Measurements from ENCODE around the gene ABCG4. TPM values are rescaled to one million over a fixed set of nuclear protein-coding genes. Genes with fewer than 3 reads are reported as not detected.

ABCG4 gene
- total RNA-seq, 1 experiment from 2014 or later, result 1.9 TPM

GRCh38 chr11:119178166-119178680, 29.4 kb downstream of the ABCG4 start:
- ATAC-seq (no peak), DNase-seq (ENCODE audit: low read depth, low spot score) (no peak)
- Histone ChIP-seq H3K9ac (ENCODE audit: low read length) (no peak overlapping the region), H3K9me2 (ENCODE audit: insufficient read depth) (no peaks in the 10 kb centered on the region), H3K36me3 (ENCODE audit: control insufficient read depth in 1 of 2, insufficient read depth in 2 of 2, low read length in 2 of 2) (peaks cover 0 to 5% of the 10 kb centered on the region in 2 experiments; a peak in 1 of 4 replicates), H3K4me1 (ENCODE audit: control insufficient read depth in 1 of 2, insufficient read depth in 2 of 2, low read length in 2 of 2) (peaks cover 11 to 14% of the 10 kb centered on the region in 2 experiments), H3K4me3 (replicated peaks in 1 of 2; ENCODE audit: low read depth in 1 of 2, low read length in 2 of 2) (no peak overlapping the region), H3K27ac (ENCODE audit: low read depth, low read length) (no peak overlapping the region), H3K27me3 (ENCODE audit: insufficient read depth, low read length) (no peaks in the 10 kb centered on the region), H3K9me3 (ENCODE audit: control insufficient read depth in 1 of 2, insufficient read depth in 1 of 2, low read depth in 1 of 2, low read length in 2 of 2) (no peaks in the 10 kb centered on the region), H4K20me1 (ENCODE audit: insufficient read depth) (no peaks in the 10 kb centered on the region), H2AFZ (ENCODE audit: low read depth, low read length, poor library complexity, severe bottlenecking) (no peak overlapping the region), H3K4me2 (ENCODE audit: low read length) (no peak overlapping the region), H3K79me2 (ENCODE audit: insufficient read depth, low read length) (no peaks in the 10 kb centered on the region)
- CTCF ChIA-PET, result no interaction called here
- no TSS peak for BruUV-seq (replicated peaks)
- POLR2A ChIA-PET, result no interaction called here
- RAD21 ChIA-PET (ENCODE audit: low non-redundant PET in 1 of 2, low total read pairs in 2 of 2, uncharacterized antibody in 2 of 2, unreplicated experiment in 2 of 2), result no interaction called here
- no peak for TF ChIP-seq ZFX (IDR thresholded peaks at IDR 0.05)
- TF ChIP-seq SRF (IDR thresholded peaks at IDR 0.05; ENCODE audit: low read depth), result no peak
- no peak for TF ChIP-seq JUND (IDR thresholded peaks at IDR 0.05)
- no peak for TF ChIP-seq ZBTB33 (IDR thresholded peaks at IDR 0.05; ENCODE audit: extremely low read depth, insufficient replicate concordance, low read length)
- TF ChIP-seq SIN3A (IDR thresholded peaks at IDR 0.05; ENCODE audit: low read depth), result no peak
- TF ChIP-seq ELF1 (IDR thresholded peaks at IDR 0.05; ENCODE audit: borderline replicate concordance, low read depth), result no peak
- TF ChIP-seq POLR2AphosphoS5 (IDR thresholded peaks at IDR 0.05; ENCODE audit: low read depth, low read length), result no peak
- TF ChIP-seq EGR1 (IDR thresholded peaks at IDR 0.05; ENCODE audit: low read depth), result no peak
- intact Hi-C loops (cut with micrococcal nuclease), result no loop called here

DNA sequence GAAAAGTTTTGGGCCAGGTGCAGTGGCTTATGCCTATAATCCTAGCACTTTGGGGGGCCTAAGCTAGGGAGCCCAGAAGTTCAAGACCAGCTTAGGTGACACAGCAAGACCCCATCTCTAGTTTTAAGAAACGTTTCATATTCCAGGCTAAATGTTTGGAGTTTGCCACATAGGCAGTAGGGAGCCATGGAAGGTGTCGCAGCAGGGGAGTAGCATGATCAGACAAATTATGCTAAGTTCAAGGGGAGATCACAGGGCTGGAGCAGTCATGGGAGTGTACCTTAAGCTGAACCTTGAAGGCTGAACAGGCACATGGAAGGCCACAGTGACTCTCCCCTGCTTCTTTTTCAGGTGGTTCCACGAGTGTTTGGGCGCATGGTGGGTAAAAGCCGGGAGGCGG, 30.5 kb downstream of the ABCG4 start:
- Histone ChIP-seq H2AFZ (ENCODE audit: low read depth, low read length, poor library complexity, severe bottlenecking) (no peak overlapping the region), H3K9me3 (ENCODE audit: control insufficient read depth in 1 of 2, insufficient read depth in 1 of 2, low read depth in 1 of 2, low read length in 2 of 2) (no peaks in the 10 kb centered on the region), H4K20me1 (ENCODE audit: insufficient read depth) (no peaks in the 10 kb centered on the region), H3K27ac (ENCODE audit: low read depth, low read length) (no peak overlapping the region), H3K4me1 (ENCODE audit: control insufficient read depth in 1 of 2, insufficient read depth in 2 of 2, low read length in 2 of 2) (peaks cover 11 to 14% of the 10 kb centered on the region in 2 experiments), H3K4me3 (replicated peaks in 1 of 2; ENCODE audit: low read depth in 1 of 2, low read length in 2 of 2) (no peak overlapping the region), H3K79me2 (ENCODE audit: insufficient read depth, low read length) (no peaks in the 10 kb centered on the region), H3K9me2 (ENCODE audit: insufficient read depth) (no peaks in the 10 kb centered on the region), H3K4me2 (ENCODE audit: low read length) (no peak overlapping the region), H3K9ac (ENCODE audit: low read length) (no peak overlapping the region), H3K27me3 (ENCODE audit: insufficient read depth, low read length) (no peaks in the 10 kb centered on the region), H3K36me3 (ENCODE audit: control insufficient read depth in 1 of 2, insufficient read depth in 2 of 2, low read length in 2 of 2) (no peaks in the 10 kb centered on the region; a peak in 1 of 4 replicates)
- intact Hi-C loops (cut with micrococcal nuclease), result no loop called here
- BruUV-seq (replicated peaks), result no TSS peak
- RAD21 ChIA-PET (ENCODE audit: low non-redundant PET in 1 of 2, low total read pairs in 2 of 2, uncharacterized antibody in 2 of 2, unreplicated experiment in 2 of 2), result no interaction called here
- CTCF ChIA-PET, result no interaction called here
- ATAC-seq (no peak), DNase-seq (ENCODE audit: low read depth, low spot score) (no peak)
- POLR2A ChIA-PET, result no interaction called here
- TF ChIP-seq RAD21 (IDR thresholded peaks at IDR 0.05; ENCODE audit: low read depth), result no peak
- no peak for TF ChIP-seq SP1 (IDR thresholded peaks at IDR 0.05; ENCODE audit: low read depth)
- TF ChIP-seq SIN3A (IDR thresholded peaks at IDR 0.05; ENCODE audit: low read depth), result no peak
- no peak for TF ChIP-seq POLR2A (IDR thresholded peaks at IDR 0.05; ENCODE audit: borderline replicate concordance, extremely low read depth, insufficient read depth, insufficient read length)
- TF ChIP-seq, protein P1, sequence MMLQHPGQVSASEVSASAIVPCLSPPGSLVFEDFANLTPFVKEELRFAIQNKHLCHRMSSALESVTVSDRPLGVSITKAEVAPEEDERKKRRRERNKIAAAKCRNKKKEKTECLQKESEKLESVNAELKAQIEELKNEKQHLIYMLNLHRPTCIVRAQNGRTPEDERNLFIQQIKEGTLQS (IDR thresholded peaks at IDR 0.05), result no peak
- no peak for TF ChIP-seq CTCF (IDR thresholded peaks at IDR 0.05 in 2 of 3, conservative IDR thresholded peaks at IDR 0.05 in 1 of 3; ENCODE audit: borderline replicate concordance in 1 of 3, insufficient read depth in 1 of 3, low read depth in 2 of 3, low read length in 2 of 3)
- no peak for TF ChIP-seq FOSL1 (IDR thresholded peaks at IDR 0.05; ENCODE audit: low read depth)
- no peak for TF ChIP-seq YY1 (IDR thresholded peaks at IDR 0.05; ENCODE audit: extremely low read depth, insufficient replicate concordance, low read depth, low read length)
- TF ChIP-seq POLR2AphosphoS5 (IDR thresholded peaks at IDR 0.05; ENCODE audit: low read depth, low read length), result no peak
- no peak for TF ChIP-seq ZNF274 (IDR thresholded peaks at IDR 0.05; ENCODE audit: low read depth, low read length)
- no peak for TF ChIP-seq ZFX (IDR thresholded peaks at IDR 0.05)
